Measurements from ENCODE around the gene MGMT.

MGMT gene

DNA sequence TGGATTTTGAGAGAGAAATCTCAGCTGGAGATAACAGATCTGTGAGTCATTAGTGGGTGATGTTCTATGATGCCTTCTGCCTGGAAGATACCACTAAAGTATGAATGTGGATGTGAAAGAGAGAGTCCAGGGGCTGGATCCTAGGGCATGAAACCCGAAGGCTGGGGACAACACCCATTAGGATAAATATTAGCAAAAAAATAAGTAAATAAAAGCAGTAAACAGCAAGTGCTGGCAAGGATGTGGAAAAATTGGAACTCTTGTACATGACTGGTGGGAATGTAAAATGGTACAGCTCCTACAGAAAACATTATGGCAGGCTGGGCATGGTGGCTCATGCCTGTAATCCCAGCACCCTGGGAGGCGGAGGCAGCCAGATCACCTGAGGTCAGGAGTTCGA is 16.6 kb upstream of the MGMT start:
- no peak for DNase-seq (ENCODE audit: low read depth in 2 of 3, low spot score in 1 of 3)

DNA sequence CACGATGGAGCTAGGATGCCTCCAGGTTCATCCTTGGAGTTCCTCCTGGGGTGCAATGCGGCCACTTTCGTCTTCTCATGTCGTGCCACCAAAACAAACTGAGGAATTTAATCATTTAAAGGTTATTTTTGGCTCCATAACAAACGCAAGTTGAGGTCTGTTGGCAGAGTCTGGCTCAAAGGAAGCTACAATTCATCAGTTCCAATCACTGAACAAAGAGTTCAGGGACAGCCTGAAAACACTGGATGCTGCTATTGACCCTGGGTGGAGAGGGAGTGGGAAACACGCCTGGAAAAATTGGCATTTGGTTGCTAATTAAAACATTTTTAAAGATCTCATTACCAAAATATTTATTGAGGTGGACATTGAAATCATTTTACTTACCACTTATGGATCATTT is 11.4 kb upstream of the MGMT start:
- DNase-seq (ENCODE audit: low read depth in 2 of 3, low spot score in 1 of 3) = no peak

DNA sequence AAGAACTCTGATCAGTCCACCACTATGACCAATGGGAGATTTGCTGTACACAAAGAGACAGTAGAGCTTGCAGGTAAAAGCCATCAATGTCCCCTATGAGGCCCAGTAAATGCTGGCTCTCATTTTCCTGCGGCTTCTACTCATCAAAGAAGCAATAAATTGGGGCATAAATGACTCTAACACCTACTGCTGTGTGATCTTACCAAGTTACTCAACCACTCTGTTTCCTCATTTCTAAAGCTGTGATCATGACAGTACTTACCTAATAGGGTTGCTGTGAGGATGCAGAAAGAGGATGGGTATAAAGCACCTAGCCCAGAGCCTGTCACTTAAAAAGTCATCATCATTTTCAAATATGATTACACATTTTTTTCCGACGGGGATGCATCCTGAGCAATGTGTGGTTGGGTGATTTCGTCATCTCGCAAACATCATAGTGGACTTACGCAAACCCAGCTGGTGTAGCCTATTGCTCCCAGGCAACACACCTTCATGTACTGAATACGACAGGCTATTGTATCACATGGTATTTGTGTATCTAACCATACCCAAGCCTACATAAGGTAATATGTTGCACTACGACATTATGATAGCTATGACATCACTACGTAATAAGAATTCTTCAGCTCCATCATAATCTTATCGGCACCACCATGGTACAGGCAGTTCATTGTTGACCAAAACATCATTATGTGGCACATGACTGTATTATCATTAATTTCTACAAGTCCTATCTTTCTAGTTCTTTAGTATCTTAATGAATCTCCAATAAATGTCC is 7.1 kb upstream of the MGMT start:
- DNase-seq (ENCODE audit: low read depth in 2 of 3, low spot score in 1 of 3) = no peak

DNA sequence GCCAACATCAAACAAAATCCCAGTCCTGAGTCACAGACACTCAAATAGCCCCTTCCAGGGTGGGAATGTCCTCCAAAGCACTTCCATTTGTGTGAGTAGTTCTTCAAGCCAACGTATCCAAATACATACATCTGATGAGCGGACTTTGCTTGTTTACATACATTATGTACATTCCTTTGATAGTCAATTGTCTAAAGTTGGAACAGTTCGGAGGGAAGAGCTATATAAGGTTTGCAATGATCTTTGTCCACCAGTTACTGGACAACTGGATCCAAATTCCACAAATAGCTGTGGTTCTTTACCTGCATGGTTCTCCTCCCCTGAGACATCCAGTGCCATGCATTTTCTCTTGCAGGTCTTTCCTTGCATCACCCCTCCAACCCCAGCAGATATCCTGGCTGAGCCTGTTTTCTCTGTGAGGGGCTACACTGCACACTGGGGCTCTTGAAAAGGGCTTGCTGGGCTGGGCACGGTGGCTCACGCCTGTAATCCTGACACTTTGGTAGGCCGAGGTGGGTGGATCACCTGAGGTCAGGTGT is 4.7 kb upstream of the MGMT start:
- no peak for DNase-seq (ENCODE audit: low read depth in 2 of 3, low spot score in 1 of 3)

DNA sequence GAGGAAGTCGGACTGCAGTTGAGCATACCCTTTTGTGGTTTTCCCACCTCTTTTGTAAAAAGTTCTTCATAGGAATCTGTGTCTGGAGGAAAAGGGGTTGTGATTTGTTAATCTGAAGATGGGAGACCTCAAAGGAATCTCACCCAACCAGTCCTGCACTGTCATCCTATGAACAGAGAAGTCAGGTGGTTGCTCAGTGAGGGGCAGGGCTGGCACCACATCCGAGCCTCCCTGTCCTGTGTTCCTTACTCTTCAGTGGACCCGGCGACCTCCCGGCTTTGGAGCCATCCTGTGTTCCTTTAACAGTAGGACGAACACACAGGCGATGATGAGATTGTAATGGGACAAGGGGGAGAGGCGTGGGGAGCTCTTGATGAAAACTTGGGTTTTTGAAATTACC is 2.8 kb upstream of the MGMT start:
- DNase-seq (ENCODE audit: low read depth in 2 of 3, low spot score in 1 of 3) = no peak

DNA sequence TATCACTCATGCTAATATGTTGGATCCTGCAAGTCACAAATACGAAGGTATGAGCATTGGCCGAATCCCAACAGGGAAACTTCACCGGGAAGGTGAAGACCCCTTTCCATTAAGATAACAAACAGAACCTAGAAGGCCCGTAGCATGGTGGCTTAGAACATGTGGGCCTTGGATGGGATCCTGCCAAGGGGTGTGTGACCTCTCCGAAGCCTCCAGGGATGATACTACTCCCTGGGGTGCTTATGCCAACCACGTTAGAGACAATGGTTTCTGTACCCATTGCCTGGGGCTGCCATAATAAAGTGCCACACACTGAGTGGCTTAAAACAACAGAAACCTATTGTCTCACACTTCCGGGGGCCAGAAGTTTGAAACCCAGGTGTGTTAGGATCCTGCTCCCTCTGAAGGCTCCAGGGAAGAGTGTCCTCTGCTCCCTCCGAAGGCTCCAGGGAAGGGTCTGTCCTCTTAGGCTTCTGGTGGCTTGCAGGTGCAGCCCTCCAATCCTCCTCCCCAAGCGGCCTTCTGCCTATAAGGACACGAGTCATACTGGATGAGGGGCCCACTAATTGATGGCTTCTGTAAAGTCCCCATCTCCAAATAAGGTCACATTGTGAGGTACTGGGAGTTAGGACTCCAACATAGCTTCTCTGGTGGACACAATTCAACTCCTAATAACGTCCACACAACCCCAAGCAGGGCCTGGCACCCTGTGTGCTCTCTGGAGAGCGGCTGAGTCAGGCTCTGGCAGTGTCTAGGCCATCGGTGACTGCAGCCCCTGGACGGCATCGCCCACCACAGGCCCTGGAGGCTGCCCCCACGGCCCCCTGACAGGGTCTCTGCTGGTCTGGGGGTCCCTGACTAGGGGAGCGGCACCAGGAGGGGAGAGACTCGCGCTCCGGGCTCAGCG is 992 bp upstream of the MGMT start:
- DNase-seq (ENCODE audit: low read depth in 2 of 3, low spot score in 1 of 3) = no peak

DNA sequence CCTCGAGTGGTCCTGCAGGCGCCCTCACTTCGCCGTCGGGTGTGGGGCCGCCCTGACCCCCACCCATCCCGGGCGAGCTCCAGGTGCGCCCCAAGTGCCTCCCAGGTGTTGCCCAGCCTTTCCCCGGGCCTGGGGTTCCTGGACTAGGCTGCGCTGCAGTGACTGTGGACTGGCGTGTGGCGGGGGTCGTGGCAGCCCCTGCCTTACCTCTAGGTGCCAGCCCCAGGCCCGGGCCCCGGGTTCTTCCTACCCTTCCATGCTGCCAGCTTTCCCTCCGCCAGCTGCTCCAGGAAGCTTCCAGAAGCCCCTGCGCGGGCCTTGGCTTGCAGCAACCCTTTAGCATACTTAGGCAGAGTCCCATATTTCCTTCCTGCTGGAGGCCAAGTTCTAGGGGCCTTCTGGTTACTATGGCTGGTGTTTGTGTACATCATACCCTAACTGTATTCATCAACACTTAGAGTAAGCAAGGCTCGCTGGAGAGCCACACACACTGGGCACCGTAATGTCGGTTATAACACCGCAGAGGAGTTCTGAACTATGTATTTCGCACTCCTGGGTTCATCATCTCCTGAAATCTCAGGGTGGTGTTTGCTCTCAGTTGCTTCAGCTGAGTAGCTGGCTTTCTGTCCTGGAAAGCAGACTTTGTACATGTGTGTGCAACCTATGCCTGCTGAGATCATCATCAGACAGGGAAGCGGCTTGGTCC is 471 bp downstream of the MGMT start:
- no peak for DNase-seq (ENCODE audit: low read depth in 2 of 3, low spot score in 1 of 3)

DNA sequence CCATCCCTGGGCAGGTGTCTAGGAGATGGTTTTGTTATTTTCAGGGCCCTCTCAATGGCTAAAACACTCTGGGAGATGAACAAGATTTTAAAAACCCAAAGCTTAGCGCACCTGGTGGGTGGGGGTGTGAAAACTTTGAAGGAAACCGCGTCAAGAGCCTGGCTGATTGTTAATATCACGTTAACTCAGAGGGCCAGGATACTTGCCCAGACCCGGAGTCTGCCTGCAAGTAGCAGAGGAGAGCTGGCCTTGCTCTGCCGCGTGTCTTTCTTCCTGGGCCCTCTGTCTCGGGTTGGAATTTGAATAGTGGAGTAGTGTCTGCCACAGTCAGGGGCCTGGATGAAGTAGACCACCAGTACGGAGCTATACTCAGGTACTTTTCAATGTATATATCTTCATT is 1.1 kb downstream of the MGMT start:
- DNase-seq (ENCODE audit: low read depth in 2 of 3, low spot score in 1 of 3) = no peak

DNA sequence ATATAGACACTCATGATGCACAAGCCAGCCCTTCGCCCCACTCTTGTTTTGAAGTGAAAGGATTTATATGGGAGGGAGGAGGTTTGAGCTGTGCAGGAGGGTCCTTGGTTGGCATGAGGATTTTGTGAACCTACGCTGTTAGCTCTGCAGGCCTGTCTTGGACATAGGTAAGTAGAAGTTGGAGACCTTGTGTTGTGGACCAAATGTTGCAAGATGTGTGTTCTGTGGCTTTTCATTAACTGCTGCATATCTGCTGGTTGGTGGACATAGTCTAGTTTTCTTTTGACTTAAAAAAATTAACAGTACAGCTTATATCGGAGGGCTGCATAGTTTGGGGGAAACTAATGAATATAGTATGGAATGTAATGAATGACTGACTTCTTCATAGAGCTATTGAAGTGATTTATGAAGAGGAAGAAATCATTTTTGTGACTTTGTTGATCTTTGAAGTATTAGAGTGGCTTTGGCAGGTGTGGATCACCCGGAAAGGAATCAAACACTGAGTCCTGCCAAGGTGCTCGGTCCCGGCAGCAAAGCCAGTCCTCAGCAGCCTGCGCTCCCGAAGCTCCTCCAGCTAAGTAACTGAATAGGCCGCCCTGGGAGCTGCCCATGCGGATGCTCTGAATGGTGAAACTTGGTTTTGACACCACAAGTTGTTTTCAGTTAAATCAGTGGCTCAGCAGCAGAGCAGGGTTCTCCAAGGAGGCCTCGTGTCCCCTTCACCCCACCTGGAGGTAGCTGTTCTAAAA is 3.2 kb downstream of the MGMT start:
- DNase-seq (ENCODE audit: low read depth in 2 of 3, low spot score in 1 of 3) = no peak

DNA sequence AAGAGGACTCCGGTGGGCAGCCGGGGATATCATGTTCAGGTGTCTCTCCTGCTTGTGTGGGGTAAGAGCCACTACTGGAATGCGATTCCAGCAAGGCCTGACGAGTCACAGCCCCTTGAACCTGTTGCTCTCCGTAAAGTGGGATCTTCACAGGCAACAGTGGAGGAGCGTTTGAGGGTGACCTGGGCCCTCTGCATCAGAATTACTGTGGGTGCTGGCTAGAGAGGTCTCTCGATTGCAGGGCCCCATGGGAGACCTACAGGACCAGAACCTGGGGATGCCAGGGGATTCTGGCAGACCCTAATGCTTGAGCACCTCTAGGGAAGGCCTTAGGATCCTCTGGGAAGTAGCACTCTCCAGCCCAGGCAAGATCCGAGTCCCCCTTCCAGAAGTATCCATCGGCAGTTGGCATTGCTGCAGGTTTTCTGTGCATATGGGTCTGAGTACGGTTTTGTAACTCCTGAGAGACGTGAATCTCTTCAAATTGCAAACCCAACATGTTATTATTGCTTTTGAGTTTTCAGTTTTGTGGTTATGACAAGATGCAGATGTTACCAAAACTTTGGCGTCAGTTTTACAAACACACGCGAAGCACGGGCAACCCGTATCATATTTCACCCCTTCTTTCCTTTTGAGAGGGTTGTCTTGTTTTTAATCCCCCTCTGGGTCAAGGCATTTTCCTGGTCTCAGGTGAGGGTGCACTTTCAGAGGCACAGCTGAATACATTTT is 4.6 kb downstream of the MGMT start:
- DNase-seq (ENCODE audit: low read depth in 2 of 3, low spot score in 1 of 3) = no peak

DNA sequence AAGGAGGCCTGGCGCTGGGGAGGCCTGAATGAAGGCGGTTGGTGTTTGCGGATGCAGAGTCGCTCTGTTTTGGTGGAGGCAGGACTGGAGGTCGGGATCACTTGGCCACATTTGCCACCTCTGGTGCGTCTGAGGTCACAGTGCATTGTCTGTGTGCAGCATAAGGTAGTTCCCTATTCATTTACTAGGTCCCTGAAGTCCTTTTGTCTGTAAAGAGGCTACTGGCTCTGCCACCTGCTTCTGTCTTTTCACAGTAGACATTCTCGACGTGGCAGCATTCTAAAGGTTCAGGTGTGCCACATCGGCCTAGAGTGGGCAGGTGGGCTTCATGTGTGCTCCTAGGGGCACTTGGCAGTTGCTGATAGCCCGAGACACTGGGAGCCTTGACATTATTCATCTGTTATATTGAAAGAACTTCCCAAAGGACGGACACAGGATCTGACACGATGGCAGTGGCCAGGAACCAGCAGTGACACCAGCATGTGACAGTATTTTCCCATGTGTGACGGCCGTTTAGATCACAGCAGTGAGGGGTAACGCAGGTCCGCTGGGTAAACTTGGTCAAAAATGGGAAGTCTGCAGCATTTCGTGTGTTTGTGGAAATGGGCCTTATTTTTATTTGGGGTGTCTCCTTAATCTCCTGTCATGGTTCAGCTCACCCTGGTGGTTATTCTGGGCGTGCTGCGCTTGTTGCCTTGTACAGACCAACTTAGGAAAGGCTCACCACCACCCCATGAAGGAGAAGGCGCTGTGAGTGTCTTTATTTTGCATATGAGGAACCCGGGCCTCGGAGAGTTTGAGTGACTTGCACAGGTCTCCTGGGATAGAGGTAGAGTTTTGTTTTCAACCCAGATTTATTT is 5.9 kb downstream of the MGMT start:
- no peak for DNase-seq (ENCODE audit: low read depth in 2 of 3, low spot score in 1 of 3)

DNA sequence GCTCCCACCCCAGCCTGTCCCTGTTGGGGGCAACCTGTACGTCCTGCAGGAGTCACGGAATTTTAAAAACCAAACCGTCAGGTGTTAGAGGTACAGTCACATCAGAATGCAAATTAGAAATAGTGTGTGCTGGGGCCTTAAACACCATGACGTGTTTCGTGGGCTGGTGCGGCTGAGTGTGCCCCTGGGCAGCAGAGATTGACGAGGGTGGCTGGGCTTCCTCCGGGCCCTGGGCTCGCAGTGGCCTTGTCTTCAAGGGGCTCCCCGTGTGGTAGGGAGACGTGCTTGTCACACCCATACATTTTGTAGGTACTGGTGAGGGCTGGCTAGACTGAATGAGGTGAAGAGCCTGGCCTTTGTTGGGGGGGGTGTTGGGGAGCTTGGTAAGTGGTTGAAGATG is 7.6 kb downstream of the MGMT start:
- DNase-seq (ENCODE audit: low read depth in 2 of 3, low spot score in 1 of 3) = no peak

DNA sequence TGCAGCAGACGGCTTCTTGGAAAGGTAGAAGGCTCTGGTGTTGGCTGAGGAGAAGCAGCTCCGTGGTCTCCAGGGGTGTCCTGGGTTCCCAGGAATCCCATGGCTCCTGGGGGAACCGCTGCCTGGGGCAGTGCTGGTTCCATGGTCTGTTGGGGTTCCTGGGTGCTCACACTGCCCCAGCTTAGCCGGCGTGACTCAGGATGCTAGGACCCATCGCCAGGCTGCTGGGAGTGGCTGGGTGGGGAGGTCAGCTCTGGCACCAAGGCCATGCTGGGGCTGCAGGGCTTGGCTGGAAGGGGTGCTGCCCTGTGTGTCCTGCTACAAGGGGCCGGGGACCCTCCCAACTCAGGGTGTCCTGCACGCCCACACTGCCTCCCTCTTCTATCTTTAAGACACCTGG is 9.4 kb downstream of the MGMT start:
- DNase-seq (ENCODE audit: low read depth in 2 of 3, low spot score in 1 of 3) = no peak

DNA sequence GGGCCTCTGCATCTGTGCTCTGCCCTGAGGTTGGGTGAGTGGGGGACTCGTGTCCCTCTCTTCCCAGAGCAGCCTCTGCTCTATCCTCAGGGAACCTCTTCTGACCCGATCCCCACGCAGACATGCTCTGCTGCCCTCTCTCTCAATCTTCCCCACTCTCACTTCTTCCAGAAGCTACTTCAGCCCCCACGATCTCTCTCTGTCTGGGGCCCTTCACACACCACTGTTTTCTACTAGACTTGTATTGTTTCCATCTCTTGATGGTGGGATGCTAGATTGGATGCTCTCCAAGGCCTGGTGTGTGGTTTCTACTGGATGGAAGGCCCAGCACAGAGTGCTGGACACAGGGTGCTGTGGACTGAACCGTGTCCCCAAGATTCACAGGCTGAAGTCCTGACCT is 10.0 kb downstream of the MGMT start:
- no peak for DNase-seq (ENCODE audit: low read depth in 2 of 3, low spot score in 1 of 3)

DNA sequence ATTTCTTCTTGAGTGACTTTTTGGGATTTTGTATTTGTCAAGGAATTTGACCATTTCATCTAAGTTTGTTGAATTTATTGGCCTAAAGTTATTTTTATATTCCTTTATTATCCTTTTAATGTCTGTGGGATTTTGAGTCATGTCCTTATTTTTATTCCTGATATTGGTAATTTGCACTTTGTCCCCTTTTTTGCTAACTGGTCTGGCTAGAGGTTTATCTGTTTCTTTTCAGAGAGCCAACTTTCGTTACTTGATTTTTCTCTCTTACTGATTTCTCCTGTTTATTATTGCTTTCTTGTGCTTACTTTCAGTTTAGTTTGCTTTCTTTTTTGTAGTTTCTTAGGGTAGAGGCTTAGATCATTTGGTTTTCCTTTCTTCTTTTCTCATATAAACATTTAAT is 14.6 kb downstream of the MGMT start:
- DNase-seq (ENCODE audit: low read depth in 2 of 3, low spot score in 1 of 3) = no peak

DNA sequence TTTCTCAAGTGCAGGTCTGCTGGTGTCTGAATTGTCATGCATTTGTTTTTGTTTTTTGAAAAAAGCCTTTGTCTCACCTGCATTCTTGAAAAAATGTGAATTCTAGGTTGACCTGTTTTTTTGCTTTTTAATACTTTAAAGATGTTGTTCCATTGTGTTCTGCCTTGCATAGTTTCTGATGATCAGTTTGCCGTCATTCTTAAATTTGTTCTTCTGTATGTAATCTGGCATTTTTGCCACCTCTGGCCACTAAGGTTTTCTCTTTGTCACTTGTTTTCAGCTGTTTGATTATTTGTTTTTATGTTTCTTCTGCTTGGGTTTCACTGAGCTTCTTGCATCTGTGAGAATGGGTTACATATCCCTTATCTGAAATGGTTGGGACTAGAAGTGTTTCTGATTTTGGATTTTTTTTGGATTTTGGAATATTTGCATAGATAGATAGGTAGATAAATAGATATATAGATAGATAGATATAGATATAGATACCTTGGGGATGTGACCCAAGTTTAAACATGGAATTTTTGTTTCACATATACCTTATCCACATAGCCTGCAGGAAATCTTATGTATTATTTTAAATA is 16.5 kb downstream of the MGMT start:
- DNase-seq (ENCODE audit: low read depth in 2 of 3, low spot score in 1 of 3) = no peak

DNA sequence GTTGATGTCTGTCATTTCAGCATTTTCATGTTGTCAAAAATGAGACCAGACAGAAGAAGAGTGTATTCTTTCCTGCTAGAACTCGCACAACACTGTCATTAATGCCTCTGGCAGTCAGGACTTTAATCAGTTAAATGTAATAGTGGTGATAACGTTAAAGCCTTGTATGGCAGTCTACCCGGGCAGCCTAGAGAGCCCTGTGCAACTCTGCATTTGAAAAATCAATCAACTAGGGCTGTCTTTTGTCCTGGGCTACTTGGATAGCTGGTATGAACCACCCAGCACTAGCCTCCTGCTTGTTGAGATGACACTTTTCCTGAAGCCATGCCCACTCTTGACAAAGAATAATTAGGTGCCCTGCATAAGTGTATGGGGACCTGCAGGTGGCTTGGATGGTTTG is 19.8 kb downstream of the MGMT start:
- no peak for DNase-seq (ENCODE audit: low read depth in 2 of 3, low spot score in 1 of 3)

DNA sequence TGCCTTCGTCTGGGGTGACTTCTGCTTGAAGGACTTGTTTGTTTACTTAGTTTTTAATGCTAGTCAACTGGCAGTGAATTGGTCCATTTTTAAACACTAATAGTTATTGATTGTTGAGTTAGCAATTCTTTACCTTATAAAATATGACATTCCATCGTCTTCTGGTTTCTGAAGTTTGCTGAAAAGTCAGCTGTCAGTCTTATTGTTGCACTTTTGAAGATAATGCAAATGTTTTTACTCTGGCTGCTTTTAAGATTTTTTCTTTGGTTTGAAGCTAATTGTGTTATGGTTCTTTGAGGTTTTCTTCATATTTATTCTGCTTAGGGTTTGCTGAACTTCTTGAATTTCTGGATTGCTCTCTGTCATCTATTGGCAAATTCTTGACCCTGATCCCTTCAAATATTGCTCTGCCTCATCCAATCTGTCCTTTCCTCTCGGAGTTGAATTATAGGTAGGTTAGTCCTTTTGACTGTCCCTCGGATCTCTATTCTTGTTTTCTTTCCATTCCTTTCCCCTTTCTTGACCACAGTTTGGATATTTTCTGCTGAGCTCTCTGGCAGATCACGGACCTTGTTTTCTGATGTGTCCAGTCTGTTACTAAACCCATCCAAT is 24.2 kb downstream of the MGMT start:
- DNase-seq (ENCODE audit: low read depth in 2 of 3, low spot score in 1 of 3) = no peak

DNA sequence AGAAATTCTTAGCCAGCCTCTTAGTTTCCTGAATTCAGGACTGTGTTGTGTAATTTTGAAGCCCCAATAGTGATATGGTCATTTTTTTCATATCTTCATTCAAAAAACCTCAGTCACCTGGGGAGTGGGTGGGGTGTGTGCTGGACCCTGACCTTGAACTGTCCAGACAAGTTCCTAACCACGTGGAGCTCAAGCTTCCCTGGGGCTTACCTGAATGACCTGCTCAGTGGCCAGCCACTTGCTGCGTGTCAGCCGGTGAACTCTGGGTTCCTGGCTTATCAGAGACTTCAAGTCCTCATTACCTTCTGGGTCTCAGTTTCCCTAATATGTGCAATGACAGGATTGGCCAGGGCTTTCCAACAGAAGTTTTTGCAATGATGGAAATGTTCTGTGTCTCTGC is 27.1 kb downstream of the MGMT start:
- DNase-seq (ENCODE audit: low read depth in 2 of 3, low spot score in 1 of 3) = no peak
